Astrocyte (in vitro differentiated cells and primary cell): ENCODE data around the gene ADAMTS17. TPM values are rescaled to one million over a fixed set of nuclear protein-coding genes. Genes with fewer than 3 reads are reported as not detected.

Experiments
- DNase-seq: peaks from one replicate; pipeline ENCODE4 v3.0.0-alpha.2; 2010; ENCODE audit warnings: low read depth
- FAIRE-seq: peaks from 2 replicates; lab custom pipeline; 2011; peaks lifted over from hg19 to GRCh38; lab: Jason Lieb, UNC
- H2AFZ ChIP-seq: 2 replicates; pipeline ENCODE4 v1.6.0; 2012; ENCODE audit warnings: low read depth, low read length, inconsistent platforms
- H3K27ac ChIP-seq: 2 replicates; pipeline ENCODE4 v1.5.1; 2011; ENCODE audit warnings: low read depth, low read length, inconsistent platforms
- H3K27me3 ChIP-seq: 2 replicates; pipeline ENCODE4 v1.6.0; 2011; ENCODE audit warnings: low read length, inconsistent platforms; ENCODE audit not compliant: insufficient read depth
- H3K36me3 ChIP-seq: 2 replicates; pipeline ENCODE4 v1.5.1; 2011; ENCODE audit warnings: low read length, inconsistent platforms; ENCODE audit not compliant: insufficient read depth
- H3K4me1 ChIP-seq: 2 replicates; pipeline ENCODE4 v1.5.1; 2011; ENCODE audit warnings: low read length, inconsistent platforms; ENCODE audit not compliant: insufficient read depth
- H3K4me2 ChIP-seq: 2 replicates; pipeline ENCODE4 v1.6.0; 2012; ENCODE audit warnings: low read length, inconsistent platforms
- H3K4me3 ChIP-seq: 2 replicates; pipeline ENCODE4 v1.5.1; 2011; ENCODE audit warnings: low read depth, mild to moderate bottlenecking, low read length, inconsistent platforms; ENCODE audit not compliant: insufficient read depth
- H3K79me2 ChIP-seq: 2 replicates; pipeline ENCODE4 v1.6.0; 2012; ENCODE audit warnings: mild to moderate bottlenecking, low read length, inconsistent platforms; ENCODE audit not compliant: insufficient read depth
- H3K9ac ChIP-seq: 2 replicates; pipeline ENCODE4 v1.6.0; 2012; ENCODE audit warnings: mild to moderate bottlenecking, low read length, inconsistent platforms
- H3K9me3 ChIP-seq: 2 replicates; pipeline ENCODE4 v1.5.1; 2012; ENCODE audit warnings: low read depth, mild to moderate bottlenecking, low read length, inconsistent platforms; ENCODE audit not compliant: insufficient read depth
- H4K20me1 ChIP-seq: 2 replicates; pipeline ENCODE4 v1.6.0; 2012; ENCODE audit warnings: low read length, inconsistent platforms; ENCODE audit not compliant: insufficient read depth
- H3K27ac Mint-ChIP-seq: one replicate; pipeline ENCODE4 v1.8.0; 2021; ENCODE audit warnings: mild to moderate bottlenecking, mixed read lengths; ENCODE audit not compliant: unreplicated experiment
- H3K27me3 Mint-ChIP-seq: one replicate; pipeline ENCODE4 v1.8.0; 2021; ENCODE audit warnings: low read depth, mixed read lengths; ENCODE audit not compliant: unreplicated experiment
- H3K36me3 Mint-ChIP-seq: one replicate; pipeline ENCODE4 v1.8.0; 2021; ENCODE audit warnings: low read depth, mixed read lengths; ENCODE audit not compliant: unreplicated experiment
- H3K4me1 Mint-ChIP-seq: one replicate; pipeline ENCODE4 v1.8.0; 2021; ENCODE audit warnings: low read depth, mixed read lengths; ENCODE audit not compliant: unreplicated experiment
- H3K4me3 Mint-ChIP-seq: one replicate; pipeline ENCODE4 v1.8.0; 2021; ENCODE audit warnings: mild to moderate bottlenecking, moderate library complexity, mixed read lengths; ENCODE audit not compliant: unreplicated experiment
- H3K9me3 Mint-ChIP-seq: one replicate; pipeline ENCODE4 v1.8.0; 2021; ENCODE audit warnings: mild to moderate bottlenecking, mixed read lengths; ENCODE audit not compliant: unreplicated experiment
- CTCF ChIP-seq: IDR thresholded peaks from 2 replicates; pipeline ENCODE4 v1.5.1; 2011; ENCODE audit warnings: low read depth, mild to moderate bottlenecking, inconsistent platforms, low read length, moderate library complexity; ENCODE audit not compliant: insufficient read depth
- EZH2 ChIP-seq: IDR thresholded peaks from 2 replicates; pipeline ENCODE4 v1.6.1; 2012; ENCODE audit warnings: mild to moderate bottlenecking, low read length, inconsistent platforms; ENCODE audit not compliant: insufficient read depth
- total RNA-seq: library from RNA; stranded (reverse); gene quantifications from 2 replicates; pipeline ENCODE4 v1.2.1, GENCODE V29; 2021

Gene ADAMTS17
- total RNA-seq, 1 donor from 2014 or later = 0.27 TPM

GRCh38 chr15:99962006-99962561 lies 379.7 kb downstream of the ADAMTS17 start:
- peaks cover 3% of the 10 kb centered on the region for H3K27me3 ChIP-seq
- Mint-ChIP-seq H3K27ac (peak overlapping the region; percentile 44), H3K27me3 (peaks cover 36% of the 10 kb centered on the region), H3K4me1 (no peaks in the 10 kb centered on the region), H3K9me3 (peaks cover 10% of the 10 kb centered on the region), H3K36me3 (peaks cover 4% of the 10 kb centered on the region), H3K4me3 (no peak overlapping the region)
- H2AFZ ChIP-seq = no peak overlapping the region
- H3K79me2 ChIP-seq = no peaks in the 10 kb centered on the region
- no peak overlapping the region for H3K27ac ChIP-seq
- TF ChIP-seq CTCF (no peak), EZH2 (no peak)
- H3K4me3 ChIP-seq = no peak overlapping the region
- no peaks in the 10 kb centered on the region for H4K20me1 ChIP-seq
- no peak overlapping the region for H3K4me2 ChIP-seq
- H3K4me1 ChIP-seq = no peaks in the 10 kb centered on the region
- no peak for FAIRE-seq
- DNase-seq = no peak
- no peaks in the 10 kb centered on the region for H3K9me3 ChIP-seq
- no peaks in the 10 kb centered on the region for H3K36me3 ChIP-seq
- H3K9ac ChIP-seq = no peak overlapping the region

GRCh38 chr15:99961011-99961441 lies 380.7 kb downstream of the ADAMTS17 start:
- Histone ChIP-seq H2AFZ (no peak overlapping the region), H4K20me1 (no peaks in the 10 kb centered on the region), H3K4me2 (no peak overlapping the region), H3K36me3 (no peaks in the 10 kb centered on the region), H3K9me3 (no peaks in the 10 kb centered on the region), H3K27me3 (peaks cover 3% of the 10 kb centered on the region), H3K9ac (no peak overlapping the region), H3K27ac (no peak overlapping the region), H3K4me1 (no peaks in the 10 kb centered on the region), H3K79me2 (no peaks in the 10 kb centered on the region), H3K4me3 (no peak overlapping the region)
- peak overlapping the region; percentile 23 for H3K27ac Mint-ChIP-seq
- peaks cover 35% of the 10 kb centered on the region for H3K27me3 Mint-ChIP-seq
- DNase-seq (no peak), FAIRE-seq (no peak)
- TF ChIP-seq CTCF (peak; percentile 22), EZH2 (no peak)
- peaks cover 8% of the 10 kb centered on the region for H3K9me3 Mint-ChIP-seq
- H3K36me3 Mint-ChIP-seq = peaks cover 4% of the 10 kb centered on the region
- H3K4me3 Mint-ChIP-seq = no peak overlapping the region
- no peaks in the 10 kb centered on the region for H3K4me1 Mint-ChIP-seq

GRCh38 chr15:99959326-99959725 lies 382.4 kb downstream of the ADAMTS17 start:
- TF ChIP-seq CTCF = no peak
- no peak for TF ChIP-seq EZH2
- H3K4me2 ChIP-seq = no peak overlapping the region
- no peak overlapping the region for H3K27ac ChIP-seq
- no peaks in the 10 kb centered on the region for H3K79me2 ChIP-seq
- H3K4me3 ChIP-seq = no peak overlapping the region
- no peak overlapping the region for H3K4me3 Mint-ChIP-seq
- H3K27me3 ChIP-seq = peaks cover 3% of the 10 kb centered on the region
- no peaks in the 10 kb centered on the region for H3K9me3 ChIP-seq
- peaks cover 4% of the 10 kb centered on the region for H3K36me3 Mint-ChIP-seq
- H3K9ac ChIP-seq = no peak overlapping the region
- no peak overlapping the region for H3K27ac Mint-ChIP-seq
- no peak for DNase-seq
- H3K9me3 Mint-ChIP-seq = peaks cover 8% of the 10 kb centered on the region
- no peaks in the 10 kb centered on the region for H4K20me1 ChIP-seq
- no peak for FAIRE-seq
- no peaks in the 10 kb centered on the region for H3K4me1 ChIP-seq
- H3K36me3 ChIP-seq = no peaks in the 10 kb centered on the region
- H2AFZ ChIP-seq = no peak overlapping the region
- peaks cover 38% of the 10 kb centered on the region for H3K27me3 Mint-ChIP-seq
- H3K4me1 Mint-ChIP-seq = no peaks in the 10 kb centered on the region
